GM12878 (cell line): ENCODE measurements around the gene KRTAP17-1. TPM values are rescaled to one million over a fixed set of nuclear protein-coding genes. Genes with fewer than 3 reads are reported as not detected.

Experiments used
- ATAC-seq: fragments of 200-7000 bp; cut with Tn5 transposase; 3 replicates; pipeline ENCODE4 v1.9.1; 2020; ENCODE audit warnings: mild to moderate bottlenecking, moderate library complexity
- BruUV-seq: library from RNA; stranded (reverse); fragments of 400-500 nt; replicated peaks from 2 replicates; lab custom pipeline; 2021; lab: Mats Ljungman, UMichigan
- CTCF ChIA-PET: fragments of 300-600 bp; sonication (Branson Sonifier 250); formaldehyde crosslinking; extraction: SDS; loops from one replicate; lab custom pipeline; 2021; ENCODE audit warnings: inconsistent platforms; lab: Yijun Ruan, JAX
- POLR2A ChIA-PET: fragments of 350-600 bp; formaldehyde crosslinking; extraction: SDS; loops from one replicate; lab custom pipeline; 2021; ENCODE audit warnings: inconsistent platforms; lab: Charles Lee
- RAD21 ChIA-PET: fragments of 300-600 bp; sonication (Branson Sonifier 250); formaldehyde crosslinking; loops from one replicate; lab custom pipeline; 2023; ENCODE audit warnings: antibody characterized with exemption; ENCODE audit not compliant: unreplicated experiment; lab: Charles Lee
- SMC1A ChIA-PET: fragments of 300-600 bp; sonication (Branson Sonifier 250); formaldehyde crosslinking; loops from one replicate; lab custom pipeline; 2023; ENCODE audit not compliant: unreplicated experiment, uncharacterized antibody; lab: Charles Lee
- DNase-seq: peaks from one replicate; pipeline ENCODE4 v3.0.0-alpha.2; 2011; ENCODE audit warnings: low read depth, low spot score
- FAIRE-seq: peaks from 3 replicates; lab custom pipeline; 2011; peaks lifted over from hg19 to GRCh38; lab: Jason Lieb, UNC
- H2AFZ ChIP-seq: 2 replicates; pipeline ENCODE4 v1.6.0; 2011; ENCODE audit warnings: low read depth, low read length, control low read depth; ENCODE audit not compliant: control insufficient read depth
- H3K27ac ChIP-seq: 2 replicates; pipeline ENCODE4 v1.5.1; 2011; ENCODE audit warnings: control low read depth; ENCODE audit not compliant: control insufficient read depth, insufficient read depth
- H3K27me3 ChIP-seq, 2 experiments: replicated peaks in 1 of 2; 2 replicates each; pipeline versions ENCODE4 v1.6.0 to v1.6.1; 2011; ENCODE audit warnings: low read length in 1 of 2; ENCODE audit not compliant: control insufficient read depth in 2 of 2, insufficient read depth in 2 of 2
- H3K36me3 ChIP-seq, 2 experiments: 2 replicates each; pipeline ENCODE4 v1.5.1; 2011; ENCODE audit warnings: low read length in 1 of 2; ENCODE audit not compliant: control insufficient read depth in 2 of 2, insufficient read depth in 2 of 2
- H3K4me1 ChIP-seq: 2 replicates; pipeline ENCODE4 v1.6.1; 2011; ENCODE audit warnings: mild to moderate bottlenecking, low read length, moderate library complexity, mixed read lengths; ENCODE audit not compliant: control insufficient read depth, insufficient read depth
- H3K4me2 ChIP-seq: 2 replicates; pipeline ENCODE4 v1.6.0; 2011; ENCODE audit warnings: control low read depth; ENCODE audit not compliant: control insufficient read depth, insufficient read depth
- H3K4me3 ChIP-seq: fragments of 200-600 bp; sonication (generic); 2 replicates; pipeline ENCODE4 v1.5.1; 2016
- H3K79me2 ChIP-seq: 2 replicates; pipeline ENCODE4 v1.6.0; 2011; ENCODE audit warnings: low read length; ENCODE audit not compliant: control insufficient read depth, insufficient read depth
- H3K9ac ChIP-seq: 2 replicates; pipeline ENCODE4 v1.8.0; 2011; ENCODE audit warnings: low read length, control low read depth, mixed read lengths; ENCODE audit not compliant: control insufficient read depth, insufficient read depth
- H3K9me3 ChIP-seq: replicated peaks from 3 replicates; pipeline ENCODE4 v1.5.1; 2011; ENCODE audit warnings: mild to moderate bottlenecking, low read length; ENCODE audit not compliant: control insufficient read depth, insufficient read depth
- H4K20me1 ChIP-seq: 2 replicates; pipeline ENCODE4 v1.6.0; 2011; ENCODE audit not compliant: control insufficient read depth, insufficient read depth
- CUX1 ChIP-seq: IDR thresholded peaks from 2 replicates; pipeline ENCODE4 v1.6.1; 2012; ENCODE audit warnings: improper control_type of control experiment, low read depth, low read length; ENCODE audit not compliant: insufficient replicate concordance
- MEF2B ChIP-seq: fragments of 450-650 bp; IDR thresholded peaks from 2 replicates; pipeline ENCODE4 v1.6.1; 2018; ENCODE audit warnings: mild to moderate bottlenecking, moderate library complexity; ENCODE audit not compliant: partially characterized antibody, poor library complexity, severe bottlenecking
- SPI1 ChIP-seq: IDR thresholded peaks from 2 replicates; pipeline ENCODE4 v1.6.1; 2011; ENCODE audit warnings: low read depth, mild to moderate bottlenecking, low read length, moderate library complexity, borderline replicate concordance; ENCODE audit not compliant: insufficient read depth
- WGBS: methylation state at CpG from one replicate; pipeline ENCODE4 v1.1.6; 2016; ENCODE audit warnings: low lambda C conversion rate; ENCODE audit not compliant: insufficient replicate concordance, insufficient coverage; ENCODE audit errors: missing lambda C conversion rate; 5-methylcytosine and 5-hydroxymethylcytosine counted together
- in situ Hi-C: fragments of 300-500 bp; cut with MboI; formaldehyde crosslinking; loops from 9 replicates; pipeline ENCODE4 v1.14.3; 2018; ENCODE audit warnings: mixed read lengths
- intact Hi-C: fragments of 100-400 bp; cut with micrococcal nuclease; formaldehyde crosslinking; loops from one replicate; pipeline ENCODE4 v1.14.2; 2022; ENCODE audit not compliant: unreplicated experiment
- polyA plus RNA-seq, 11 experiments: library from polyadenylated mRNA; depleted of rRNA in 4 of 11; unstranded in 6 of 11; stranded (reverse) in 5 of 11; fragments of >200 nt; fragmentation: Nextera tagmentation in 4 of 11; fragmentation: Illumina TruSeq in 1 of 11; extraction: Ambion mirVana in 4 of 11; extraction: Trizol in 1 of 11; gene quantifications; 1 replicate in 1 of 11; 2 replicates in 10 of 11; pipeline versions ENCODE4 v1.2.1 to v1.2.3, GENCODE V29; 2011 to 2016; ENCODE audit warnings: inconsistent platforms in 2 of 11, missing spikeins in 2 of 11, low read depth in 1 of 11
- total RNA-seq, 4 experiments: library from RNA; depleted of rRNA in 3 of 4; stranded (reverse); fragments of >200 nt in 3 of 4; fragmentation: Illumina TruSeq in 1 of 4; extraction: Trizol in 1 of 4; gene quantifications; 2 replicates each; pipeline versions ENCODE4 v1.2.1 to v1.2.3, GENCODE V29; 2013 to 2021
- TF ChIP-seq, protein P1 (sequence below): fragments of 450-650 bp; IDR thresholded peaks from 2 replicates; pipeline ENCODE4 v1.6.1; 2017; ENCODE audit warnings: antibody characterized with exemption, mild to moderate bottlenecking, moderate library complexity

KRTAP17-1 gene
- total and polyA plus RNA-seq, 10 of the 15 experiments (the other 5 are each of a cell fraction or from before 2014, with no cell fraction given), result 0.16 to 5.7 (median 0.17) TPM; not detected in 7

DNA sequence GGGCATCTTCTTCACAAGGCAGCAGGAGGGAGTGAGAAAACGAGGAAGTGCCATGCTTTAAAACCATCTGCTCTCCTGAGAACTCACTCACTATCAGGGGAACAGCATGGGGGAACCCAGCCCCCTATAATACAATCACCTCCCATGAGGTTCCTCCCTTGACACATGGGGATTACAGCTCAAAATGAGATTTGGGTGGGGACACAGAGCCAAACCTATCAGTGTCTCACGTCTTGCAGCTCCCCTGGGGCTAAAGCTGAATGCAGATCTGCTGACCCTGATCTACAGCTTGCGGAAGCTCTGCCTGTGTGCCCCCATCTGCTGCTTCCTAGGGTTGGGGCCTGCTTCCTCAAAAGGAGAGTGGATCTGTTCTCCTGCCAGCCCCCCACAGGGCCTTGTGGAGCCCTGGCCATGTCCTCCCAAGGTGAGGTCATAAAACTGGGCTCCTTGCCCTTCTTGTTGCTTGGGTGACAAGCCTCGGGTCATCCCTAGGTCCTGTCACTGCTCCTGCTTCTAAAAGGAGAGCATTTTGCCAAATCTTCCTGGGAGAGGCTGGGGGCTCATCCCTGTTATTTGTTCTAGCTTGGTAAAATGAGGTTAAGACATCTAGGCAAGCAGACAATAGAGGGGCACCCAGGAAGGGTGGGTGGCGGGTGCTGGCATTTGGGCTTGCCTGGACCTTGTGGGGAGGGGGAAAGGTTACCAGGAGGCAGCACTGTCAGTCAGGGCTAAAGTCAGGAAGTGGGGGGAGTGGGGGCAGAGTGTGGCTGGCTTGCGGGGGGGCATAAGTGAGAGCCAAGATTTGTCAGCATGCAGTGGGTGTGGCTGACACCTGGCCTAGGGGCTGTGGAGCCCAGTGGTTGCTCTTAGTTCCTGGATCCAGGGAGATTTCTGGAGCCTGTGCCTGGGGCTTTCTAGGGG, 19.1 kb upstream of the KRTAP17-1 start:
- 28% methylated on average over 6 of the region's 6 CpGs for WGBS
- Histone ChIP-seq H3K9me3 (no peaks in the 10 kb centered on the region; the same call in 2 of the 3 replicates), H3K36me3 (no peaks in the 10 kb centered on the region), H3K27ac (no peak overlapping the region), H3K27me3 (no peaks in the 10 kb centered on the region), H3K4me2 (no peak overlapping the region), H3K4me3 (no peak overlapping the region), H3K9ac (no peak overlapping the region), H4K20me1 (no peaks in the 10 kb centered on the region), H3K79me2 (no peaks in the 10 kb centered on the region), H3K4me1 (peaks cover 7% of the 10 kb centered on the region), H2AFZ (no peak overlapping the region)
- ChIA-PET CTCF (interaction anchor here (0.6 to 3.2 kb wide), 2 partner anchors 12 to 22 kb away, joined by 3 to 14 read pairs; no protein-coding TSS in a partner anchor), POLR2A (no interaction called here), SMC1A (interaction anchor here (1.7 kb wide), 1 partner anchor 83 kb away, joined by 3 read pairs; no protein-coding TSS in a partner anchor), RAD21 (no interaction called here)
- TF ChIP-seq MEF2B, result peak; percentile 79
- no peak for TF ChIP-seq CUX1
- TF ChIP-seq, protein P1, sequence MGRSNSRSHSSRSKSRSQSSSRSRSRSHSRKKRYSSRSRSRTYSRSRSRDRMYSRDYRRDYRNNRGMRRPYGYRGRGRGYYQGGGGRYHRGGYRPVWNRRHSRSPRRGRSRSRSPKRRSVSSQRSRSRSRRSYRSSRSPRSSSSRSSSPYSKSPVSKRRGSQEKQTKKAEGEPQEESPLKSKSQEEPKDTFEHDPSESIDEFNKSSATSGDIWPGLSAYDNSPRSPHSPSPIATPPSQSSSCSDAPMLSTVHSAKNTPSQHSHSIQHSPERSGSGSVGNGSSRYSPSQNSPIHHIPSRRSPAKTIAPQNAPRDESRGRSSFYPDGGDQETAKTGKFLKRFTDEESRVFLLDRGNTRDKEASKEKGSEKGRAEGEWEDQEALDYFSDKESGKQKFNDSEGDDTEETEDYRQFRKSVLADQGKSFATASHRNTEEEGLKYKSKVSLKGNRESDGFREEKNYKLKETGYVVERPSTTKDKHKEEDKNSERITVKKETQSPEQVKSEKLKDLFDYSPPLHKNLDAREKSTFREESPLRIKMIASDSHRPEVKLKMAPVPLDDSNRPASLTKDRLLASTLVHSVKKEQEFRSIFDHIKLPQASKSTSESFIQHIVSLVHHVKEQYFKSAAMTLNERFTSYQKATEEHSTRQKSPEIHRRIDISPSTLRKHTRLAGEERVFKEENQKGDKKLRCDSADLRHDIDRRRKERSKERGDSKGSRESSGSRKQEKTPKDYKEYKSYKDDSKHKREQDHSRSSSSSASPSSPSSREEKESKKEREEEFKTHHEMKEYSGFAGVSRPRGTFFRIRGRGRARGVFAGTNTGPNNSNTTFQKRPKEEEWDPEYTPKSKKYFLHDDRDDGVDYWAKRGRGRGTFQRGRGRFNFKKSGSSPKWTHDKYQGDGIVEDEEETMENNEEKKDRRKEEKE, result no peak
- TF ChIP-seq SPI1, result 0 out of 2 replicates have a peak, but pooled peaks have one; percentile 17
- DNase-seq (peak; percentile 7), FAIRE-seq (no peak), ATAC-seq (no peak)
- intact Hi-C loops (no loop called here), in situ Hi-C loops (no loop called here)
- no TSS peak for BruUV-seq
